ENCODE results near the gene CEBPG.

The CEBPG gene

GRCh38 chr19:33396701-33397535 lies 23.4 kb downstream of the CEBPG start:
- peak; percentile 36 for DNase-seq

- no peak for DNase-seq
Observed at GRCh38 chr19:33397536-33398360, 24.2 kb downstream of the CEBPG start.

- DNase-seq = no peak
Observed at GRCh38 chr19:33398361-33399060, 25.0 kb downstream of the CEBPG start.

GRCh38 chr19:33399081-33399744 lies 25.7 kb downstream of the CEBPG start:
- no peak for DNase-seq

- no peak for DNase-seq
Observed at GRCh38 chr19:33399745-33400681, 26.5 kb downstream of the CEBPG start.

GRCh38 chr19:33400856-33401682 lies 27.6 kb downstream of the CEBPG start:
- no peak for DNase-seq

- DNase-seq = no peak
Observed at GRCh38 chr19:33401683-33402420, 28.3 kb downstream of the CEBPG start.

- no peak for DNase-seq
Observed at GRCh38 chr19:33402421-33403220, 29.1 kb downstream of the CEBPG start.

- no peak for DNase-seq
Observed at GRCh38 chr19:33403221-33403972, 29.9 kb downstream of the CEBPG start.

GRCh38 chr19:33403973-33404304 lies 30.4 kb downstream of the CEBPG start:
- no peak for DNase-seq

- DNase-seq = peak; percentile 63
Observed at GRCh38 chr19:33404506-33405253, 31.2 kb downstream of the CEBPG start.

GRCh38 chr19:33405254-33405552 lies 31.7 kb downstream of the CEBPG start:
- no peak for DNase-seq

GRCh38 chr19:33405553-33406461 lies 32.3 kb downstream of the CEBPG start:
- DNase-seq = no peak

- DNase-seq = peak; percentile 77
Observed at GRCh38 chr19:33406521-33407139, 33.1 kb downstream of the CEBPG start.

- DNase-seq = no peak
Observed at GRCh38 chr19:33407140-33407551, 33.6 kb downstream of the CEBPG start.

- no peak for DNase-seq
Observed at GRCh38 chr19:33407716-33408115, 34.2 kb downstream of the CEBPG start.
